Hepatocyte (in vitro differentiated cells): ENCODE results near the gene TROAP.

Source experiments
- CTCF ChIP-seq: fragments of 200-600 bp; sonication (generic); IDR thresholded peaks from 2 replicates; pipeline ENCODE4 v1.5.1; 2016; ENCODE audit warnings: antibody characterized with exemption, mild to moderate bottlenecking; ENCODE audit not compliant: poor library complexity
- EZH2 ChIP-seq: fragments of 200-600 bp; sonication (generic); IDR thresholded peaks from 2 replicates; pipeline ENCODE4 v1.6.1; 2016; ENCODE audit warnings: antibody characterized with exemption, mild to moderate bottlenecking, borderline replicate concordance
- EZH2phosphoT487 ChIP-seq: fragments of 200-600 bp; sonication (generic); IDR thresholded peaks from one replicate; pipeline ENCODE4 v1.6.1; 2018; ENCODE audit warnings: antibody characterized with exemption, mild to moderate bottlenecking, low read depth, moderate library complexity; ENCODE audit not compliant: unreplicated experiment, severe bottlenecking

DNA sequence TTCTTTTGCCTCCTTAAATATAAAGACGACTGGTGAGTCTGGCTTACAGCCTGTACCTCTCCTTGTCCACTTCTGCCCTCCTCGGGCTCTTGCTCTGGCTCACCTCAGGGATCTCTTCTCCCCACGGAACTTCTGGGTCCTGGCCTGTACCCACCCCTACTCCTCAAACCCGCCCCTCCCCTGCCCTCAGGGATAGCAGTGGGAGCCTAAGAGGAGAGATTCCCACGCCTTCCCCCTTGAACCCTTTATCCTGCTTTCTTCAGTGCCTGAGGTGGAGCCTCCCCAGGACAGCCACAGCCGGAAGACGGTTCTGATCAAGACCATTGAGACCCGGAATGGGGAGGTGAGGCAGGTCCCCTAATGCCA lies 25.4 kb upstream of the TROAP start:
- TF ChIP-seq EZH2 = no peak
- TF ChIP-seq CTCF = no peak
- TF ChIP-seq EZH2phosphoT487 = no peak
